ENCODE measurements around the gene TRIM74.
"Not testable (repeated sequence)": the region's sequence is repeated elsewhere in the genome, so short reads cannot be mapped to it uniquely, and the experiment has no call there.

Gene TRIM74

DNA sequence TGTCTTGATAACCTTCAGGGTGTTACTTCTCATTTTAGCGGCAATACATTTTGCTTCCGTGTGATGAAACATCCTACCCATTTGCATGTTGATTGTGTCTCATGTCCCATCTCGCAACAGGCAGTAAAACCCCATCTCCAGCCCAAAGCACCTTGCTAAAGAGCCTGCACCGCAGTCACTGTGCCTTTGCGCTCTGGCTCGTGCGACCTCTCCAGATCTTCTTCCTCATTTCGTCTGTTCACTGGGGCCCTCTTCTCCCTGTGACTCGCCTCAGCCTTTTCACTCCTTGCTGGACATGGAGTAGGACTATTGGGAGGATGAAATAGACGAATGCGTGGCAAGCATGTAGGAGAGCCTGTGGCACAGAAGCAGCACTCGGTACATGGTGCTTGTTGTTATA, 57.9 kb downstream of the TRIM74 start:
- not testable (repeated sequence) for ATAC-seq

More for the DNA sequence above, 57.9 kb downstream of the TRIM74 start:
- DNase-seq: not testable (repeated sequence)

All from stimulated activated naive CD8-positive, alpha-beta T cell treated with anti-CD3 and anti-CD28 coated beads, Interleukin-15, Interleukin-2, amounts not matched to agents 100 U/mL and 50 U/mL, for 24 hours (primary cell).